Progenitor cell of endocrine pancreas (in vitro differentiated cells): ENCODE data around the gene ARHGAP23. TPM values are rescaled to one million over a fixed set of nuclear protein-coding genes. Genes with fewer than 3 reads are reported as not detected.
"Not testable (repeated sequence)": the region's sequence is repeated elsewhere in the genome, so short reads cannot be mapped to it uniquely, and the experiment has no call there.

ENCODE experiments used
- DNase-seq: peaks from one replicate; pipeline ENCODE4 v3.0.0; 2021; ENCODE audit warnings: low spot score; ENCODE audit not compliant: unreplicated experiment
- H3K27ac Mint-ChIP-seq: 2 replicates; pipeline ENCODE4 v1.8.0; 2021; ENCODE audit warnings: mild to moderate bottlenecking, moderate library complexity, mixed read lengths
- H3K27me3 Mint-ChIP-seq: 2 replicates; pipeline ENCODE4 v1.8.0; 2021; ENCODE audit warnings: mixed read lengths
- H3K36me3 Mint-ChIP-seq: 2 replicates; pipeline ENCODE4 v1.8.0; 2022; ENCODE audit warnings: mixed read lengths; ENCODE audit not compliant: insufficient read depth
- H3K4me1 Mint-ChIP-seq: 2 replicates; pipeline ENCODE4 v1.8.0; 2021; ENCODE audit warnings: low read depth, mixed read lengths
- H3K4me3 Mint-ChIP-seq: 2 replicates; pipeline ENCODE4 v1.8.0; 2021; ENCODE audit warnings: low read depth, mild to moderate bottlenecking, moderate library complexity, mixed read lengths
- H3K9me3 Mint-ChIP-seq: 2 replicates; pipeline ENCODE4 v1.8.0; 2021; ENCODE audit warnings: low read depth, mixed read lengths
- total RNA-seq: library from RNA; stranded (reverse); gene quantifications from 2 replicates; pipeline ENCODE4 v1.2.1, GENCODE V29; 2021
- TF ChIP-seq, protein P1 (sequence below): fragments of 200-600 bp; sonication (generic); IDR thresholded peaks from one replicate; pipeline ENCODE4 v1.5.0; 2021; ENCODE audit warnings: antibody characterized with exemption, mild to moderate bottlenecking; ENCODE audit not compliant: unreplicated experiment

ARHGAP23 gene
- total RNA-seq, 1 donor from 2014 or later = 2.9 TPM

- TF ChIP-seq, protein P1, sequence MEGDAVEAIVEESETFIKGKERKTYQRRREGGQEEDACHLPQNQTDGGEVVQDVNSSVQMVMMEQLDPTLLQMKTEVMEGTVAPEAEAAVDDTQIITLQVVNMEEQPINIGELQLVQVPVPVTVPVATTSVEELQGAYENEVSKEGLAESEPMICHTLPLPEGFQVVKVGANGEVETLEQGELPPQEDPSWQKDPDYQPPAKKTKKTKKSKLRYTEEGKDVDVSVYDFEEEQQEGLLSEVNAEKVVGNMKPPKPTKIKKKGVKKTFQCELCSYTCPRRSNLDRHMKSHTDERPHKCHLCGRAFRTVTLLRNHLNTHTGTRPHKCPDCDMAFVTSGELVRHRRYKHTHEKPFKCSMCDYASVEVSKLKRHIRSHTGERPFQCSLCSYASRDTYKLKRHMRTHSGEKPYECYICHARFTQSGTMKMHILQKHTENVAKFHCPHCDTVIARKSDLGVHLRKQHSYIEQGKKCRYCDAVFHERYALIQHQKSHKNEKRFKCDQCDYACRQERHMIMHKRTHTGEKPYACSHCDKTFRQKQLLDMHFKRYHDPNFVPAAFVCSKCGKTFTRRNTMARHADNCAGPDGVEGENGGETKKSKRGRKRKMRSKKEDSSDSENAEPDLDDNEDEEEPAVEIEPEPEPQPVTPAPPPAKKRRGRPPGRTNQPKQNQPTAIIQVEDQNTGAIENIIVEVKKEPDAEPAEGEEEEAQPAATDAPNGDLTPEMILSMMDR = no peak
- Mint-ChIP-seq H3K9me3 (no peaks in the 10 kb centered on the region), H3K4me1 (peaks cover 6% of the 10 kb centered on the region), H3K27me3 (peaks cover 66% of the 10 kb centered on the region), H3K36me3 (no peaks in the 10 kb centered on the region), H3K27ac (no peak overlapping the region), H3K4me3 (no peak overlapping the region)
- no peak for DNase-seq
Observed at GRCh38 chr17:38431346-38432145, 3.3 kb downstream of the ARHGAP23 start.

DNA sequence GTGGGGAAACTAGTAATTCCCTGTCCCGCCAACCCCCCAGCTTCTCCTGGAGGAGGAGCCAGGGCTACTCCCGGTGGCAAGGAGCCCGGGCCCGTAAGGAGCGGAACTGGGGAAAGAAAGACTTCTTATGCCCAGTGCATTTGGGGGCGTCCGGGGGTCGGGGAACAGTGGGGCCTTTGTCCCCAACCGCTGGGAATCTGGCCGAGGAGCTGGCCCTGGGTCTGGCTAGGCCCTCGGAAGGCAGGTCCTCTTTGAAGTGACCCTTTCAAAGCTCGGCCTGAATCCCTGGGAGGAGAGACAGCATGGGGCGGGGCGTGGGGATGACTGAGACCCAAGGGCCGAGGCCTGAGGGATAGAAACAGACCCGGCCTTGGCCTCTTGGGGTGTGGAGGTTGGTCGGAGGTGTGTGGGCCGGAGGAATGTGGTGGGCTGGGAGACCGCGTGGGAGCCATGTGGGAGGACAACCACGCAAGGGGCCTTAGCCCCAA lies 6.0 kb downstream of the ARHGAP23 start:
- Mint-ChIP-seq H3K27me3 (peaks cover 60% of the 10 kb centered on the region), H3K27ac (no peak overlapping the region), H3K4me3 (no peak overlapping the region), H3K36me3 (no peaks in the 10 kb centered on the region), H3K4me1 (peaks cover 2% of the 10 kb centered on the region), H3K9me3 (no peaks in the 10 kb centered on the region)
- no peak for DNase-seq
- TF ChIP-seq, protein P1 = no peak

DNA sequence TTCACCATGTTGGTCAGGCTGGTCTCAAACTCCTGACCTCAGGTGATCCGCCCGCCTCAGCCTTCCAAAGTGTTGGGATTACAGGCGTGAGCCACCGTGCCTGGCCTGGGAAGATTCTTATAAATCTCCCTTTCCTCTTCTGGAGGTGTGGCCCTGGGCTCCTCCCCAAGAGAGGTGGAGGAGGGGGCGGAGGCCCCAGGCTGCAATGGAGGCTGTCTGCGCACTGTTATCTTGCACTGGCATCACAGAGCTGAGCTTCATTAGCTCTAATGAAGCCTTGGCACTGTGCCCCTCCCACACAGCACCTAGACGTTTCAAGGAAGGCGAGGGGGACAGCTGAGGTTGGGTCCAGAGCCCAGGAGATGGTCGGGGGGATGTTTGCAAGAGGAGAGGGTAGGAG lies 7.5 kb downstream of the ARHGAP23 start:
- no peak for DNase-seq
- Mint-ChIP-seq H3K9me3 (no peaks in the 10 kb centered on the region), H3K27me3 (peaks cover 46% of the 10 kb centered on the region), H3K4me3 (no peak overlapping the region), H3K27ac (no peak overlapping the region), H3K4me1 (no peaks in the 10 kb centered on the region), H3K36me3 (no peaks in the 10 kb centered on the region)
- TF ChIP-seq, protein P1 = no peak

DNA sequence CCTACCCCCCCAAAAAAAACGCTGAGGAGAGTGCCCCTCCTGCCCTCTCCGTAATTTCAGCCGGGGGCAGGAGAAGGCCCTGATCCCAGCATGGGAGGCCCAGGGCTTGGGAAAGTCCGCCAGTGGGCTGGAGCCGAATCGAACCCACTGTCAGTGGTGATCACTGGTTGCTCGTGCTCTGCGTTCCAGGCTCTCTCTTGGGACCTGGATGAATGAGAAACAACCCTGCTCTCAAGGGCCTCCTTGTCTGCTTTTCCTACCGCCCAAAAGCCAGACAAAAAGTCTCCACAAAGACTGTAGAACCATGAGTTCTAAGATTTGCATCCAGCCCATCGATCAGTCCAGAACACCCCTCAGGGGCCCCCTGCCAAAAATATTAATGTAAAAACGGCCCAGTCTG lies 8.1 kb downstream of the ARHGAP23 start:
- TF ChIP-seq, protein P1 = no peak
- no peaks in the 10 kb centered on the region for H3K36me3 Mint-ChIP-seq
- H3K4me1 Mint-ChIP-seq = no peaks in the 10 kb centered on the region
- H3K27ac Mint-ChIP-seq = no peak overlapping the region
- H3K4me3 Mint-ChIP-seq = no peak overlapping the region
- H3K27me3 Mint-ChIP-seq = peaks cover 41% of the 10 kb centered on the region
- no peak for DNase-seq
- no peaks in the 10 kb centered on the region for H3K9me3 Mint-ChIP-seq

DNA sequence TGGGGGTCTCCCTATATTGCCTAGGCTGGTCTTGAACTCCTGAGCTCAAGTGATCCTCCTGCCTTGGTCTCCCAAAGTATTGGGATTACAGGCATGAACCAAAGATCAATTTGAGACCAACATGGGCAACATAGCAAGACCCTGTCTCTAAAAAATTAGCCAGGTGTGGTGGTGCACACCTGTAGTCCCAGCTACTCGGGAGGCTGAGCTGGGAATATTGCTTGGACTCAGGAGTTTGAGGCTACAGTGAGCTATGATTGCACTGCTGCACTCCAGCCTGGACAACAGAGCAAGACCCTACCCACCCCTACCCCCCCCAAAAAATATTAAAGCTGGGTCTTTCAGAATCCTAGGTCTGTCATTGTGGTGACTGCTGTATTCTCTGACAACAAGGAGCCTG lies 9.0 kb downstream of the ARHGAP23 start:
- not testable (repeated sequence) for H3K4me3 Mint-ChIP-seq, H3K9me3 Mint-ChIP-seq, H3K27ac Mint-ChIP-seq, H3K4me1 Mint-ChIP-seq, H3K36me3 Mint-ChIP-seq, DNase-seq
- H3K27me3 Mint-ChIP-seq = peaks cover 38% of the 10 kb centered on the region

- H3K4me3 Mint-ChIP-seq = no peak overlapping the region
- no peak for DNase-seq
- peaks cover 42% of the 10 kb centered on the region for H3K27me3 Mint-ChIP-seq
- no peaks in the 10 kb centered on the region for H3K36me3 Mint-ChIP-seq
- TF ChIP-seq, protein P1 = no peak
- H3K4me1 Mint-ChIP-seq = no peaks in the 10 kb centered on the region
- H3K9me3 Mint-ChIP-seq = no peaks in the 10 kb centered on the region
- no peak overlapping the region for H3K27ac Mint-ChIP-seq
Observed at GRCh38 chr17:38439436-38439835, 11.2 kb downstream of the ARHGAP23 start.
